ENCODE data around the gene LHPP.

GRCh38 chr10:124630551-124630950 lies 168.9 kb downstream of the LHPP start:
- TF ChIP-seq CTCF (IDR thresholded peaks at IDR 0.05), result no peak
- TF ChIP-seq POLR2A (IDR thresholded peaks at IDR 0.05), result no peak
